Stimulated activated CD8-positive, alpha-beta memory T cell treated with anti-CD3 and anti-CD28 coated beads, Interleukin-2, amount 100 ng/mL, for 1 hour (primary cell): ENCODE measurements around the gene MROH7.

Experiments used
- DNase-seq, 2 donors: peaks; one replicate each; pipeline ENCODE4 v3.0.0-alpha.2; 2020; ENCODE audit warnings: low read depth in 2 of 2

The MROH7 gene

GRCh38 chr1:54741531-54741930 lies 99.9 kb downstream of the MROH7 start:
- DNase-seq: no peak

- no peak for DNase-seq
Measured at GRCh38 chr1:54742282-54742681, 100.7 kb downstream of the MROH7 start.

GRCh38 chr1:54743416-54744226 lies 102.0 kb downstream of the MROH7 start:
- no peak for DNase-seq

GRCh38 chr1:54744696-54745095 lies 103.1 kb downstream of the MROH7 start:
- no peak for DNase-seq

- DNase-seq: no peak
Measured at GRCh38 chr1:54745274-54745673, 103.7 kb downstream of the MROH7 start.

- DNase-seq: no peak
Measured at GRCh38 chr1:54745864-54746263, 104.3 kb downstream of the MROH7 start.

- DNase-seq: no peak
Measured at GRCh38 chr1:54748094-54748835, 106.7 kb downstream of the MROH7 start.

- no peak for DNase-seq
Measured at GRCh38 chr1:54750596-54750995, 109.0 kb downstream of the MROH7 start.

GRCh38 chr1:54751426-54751825 lies 109.8 kb downstream of the MROH7 start:
- DNase-seq: no peak

GRCh38 chr1:54754045-54754444 lies 112.5 kb downstream of the MROH7 start:
- no peak for DNase-seq

GRCh38 chr1:54754486-54755285 lies 113.1 kb downstream of the MROH7 start:
- no peak for DNase-seq

- DNase-seq: no peak
Measured at GRCh38 chr1:54757833-54758232, 116.2 kb downstream of the MROH7 start.

GRCh38 chr1:54758678-54759348 lies 117.2 kb downstream of the MROH7 start:
- DNase-seq: no peak
